HG03095 (cell line): ENCODE data around the gene PBX1.

ENCODE experiments used
- ATAC-seq: cut with Tn5 transposase; IDR thresholded peaks from one replicate; pipeline ENCODE4 v1.9.1; 2021; ENCODE audit warnings: moderate library complexity; ENCODE audit not compliant: unreplicated experiment

PBX1 gene

DNA sequence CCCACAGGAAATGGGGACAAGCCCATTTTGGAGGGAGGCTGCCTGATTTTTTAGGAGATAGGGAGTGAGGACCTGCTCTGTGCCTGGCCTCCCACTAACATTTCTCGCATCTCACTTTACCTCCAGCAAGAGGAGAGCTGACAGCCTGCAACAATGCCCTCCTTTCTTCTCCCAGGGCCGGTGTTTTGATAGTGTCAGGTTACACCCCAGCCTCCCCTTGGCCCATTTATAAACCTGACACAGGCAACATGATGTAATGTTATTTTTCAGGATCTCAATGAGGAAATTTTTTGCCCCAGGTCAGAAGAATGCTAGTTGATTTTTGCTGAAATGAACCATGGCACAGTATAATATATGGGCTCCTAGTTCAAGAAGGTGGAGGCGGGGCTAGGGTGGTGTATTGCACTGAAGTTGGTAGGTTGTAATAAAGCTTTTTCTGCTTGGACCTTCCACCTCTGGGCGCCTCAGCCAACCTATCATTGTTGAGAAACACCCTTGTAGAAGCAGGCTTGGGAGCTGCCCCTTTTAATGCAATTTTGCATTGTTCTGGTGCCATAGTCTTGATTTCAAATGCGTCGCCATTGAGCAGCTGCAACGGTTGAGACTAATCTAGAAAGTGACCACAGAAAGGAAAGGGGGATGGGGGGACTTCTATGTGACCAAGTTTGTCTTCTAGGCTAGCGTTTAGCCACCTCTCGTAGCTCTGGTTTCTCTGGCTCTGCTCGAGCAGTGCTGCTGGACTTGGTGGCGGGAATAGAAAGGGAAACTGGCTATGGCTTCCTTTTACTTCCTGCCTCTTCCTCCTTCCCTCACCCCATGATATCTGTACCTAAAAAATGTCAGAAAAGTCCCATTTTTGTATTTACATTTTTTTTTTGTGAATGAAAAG lies 53.0 kb downstream of the PBX1 start:
- ATAC-seq, result no peak

DNA sequence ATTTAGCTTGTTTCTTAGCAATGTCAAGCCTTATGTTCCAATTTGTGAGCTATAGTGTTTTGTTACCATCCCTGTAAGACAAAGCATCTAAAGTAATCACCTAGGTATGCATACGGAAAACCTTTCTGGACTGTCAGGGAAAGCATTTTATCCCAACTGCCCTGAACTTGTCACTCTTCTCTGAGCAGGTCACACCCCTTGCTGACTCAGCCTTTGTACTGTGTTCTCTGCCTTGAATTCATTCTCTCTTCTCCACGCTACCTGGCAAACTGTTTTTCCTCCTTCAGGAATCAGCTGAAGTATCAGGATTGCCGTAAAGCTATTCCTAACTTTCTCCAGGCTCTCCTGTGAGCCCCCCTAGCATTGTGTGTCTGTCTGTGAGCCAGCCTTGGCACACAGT lies 54.2 kb downstream of the PBX1 start:
- ATAC-seq, result no peak

DNA sequence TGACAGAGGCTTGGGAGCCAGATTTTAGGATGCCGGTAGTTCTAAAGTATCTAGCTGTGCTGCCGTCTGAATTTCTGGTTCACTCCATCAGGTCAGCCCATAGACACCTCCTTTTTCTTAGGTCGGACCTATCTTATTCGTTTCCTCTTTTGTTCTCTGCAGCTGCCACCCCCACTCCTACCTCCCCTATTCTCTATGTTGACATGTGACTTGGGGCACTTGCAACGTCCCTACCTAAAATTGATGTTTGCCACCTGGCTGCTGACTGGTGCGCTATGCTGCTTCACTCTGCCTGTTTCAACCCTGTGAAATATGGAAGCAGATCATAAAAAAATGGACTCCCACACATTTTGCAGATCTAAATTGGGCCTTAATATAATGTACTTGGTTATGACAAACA lies 55.3 kb downstream of the PBX1 start:
- no peak for ATAC-seq

DNA sequence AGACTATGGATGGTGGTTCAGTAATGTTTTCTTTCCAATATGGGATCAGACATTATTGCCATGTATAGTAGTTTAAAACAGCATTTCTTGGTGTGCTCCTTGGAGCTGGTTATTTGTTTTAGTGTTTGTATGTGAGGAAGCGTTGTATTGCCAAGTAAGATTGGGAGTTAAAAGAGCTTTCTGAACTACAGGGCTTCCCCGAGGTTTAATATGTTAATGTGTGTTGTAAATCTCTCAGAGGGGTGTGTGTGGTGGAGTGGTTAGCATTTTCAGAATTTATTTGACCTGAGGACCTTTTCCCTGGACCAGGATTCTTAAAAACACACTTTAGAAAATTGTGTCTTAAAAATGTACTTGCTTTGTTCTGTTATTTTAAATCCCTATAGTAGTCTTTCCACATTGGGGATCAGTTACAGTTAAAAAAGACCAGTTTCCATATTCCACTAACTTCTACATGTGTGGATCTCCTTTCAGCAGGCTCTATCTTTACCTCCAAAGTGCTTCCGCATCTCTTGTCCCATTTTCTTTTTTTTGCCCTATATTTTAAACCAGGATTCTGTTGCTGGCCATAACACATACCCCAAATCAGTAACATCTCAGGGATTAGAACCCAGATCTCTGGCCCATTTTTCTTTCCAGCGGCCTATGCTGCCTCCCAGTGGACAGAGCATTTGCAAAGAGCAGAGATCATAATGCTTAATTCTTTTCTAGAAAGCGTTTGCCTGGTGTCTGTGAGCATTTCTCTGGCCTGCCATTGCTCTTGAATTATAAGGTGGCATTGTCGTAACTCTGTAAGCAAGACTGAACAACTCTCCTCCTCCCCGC lies 58.6 kb downstream of the PBX1 start:
- ATAC-seq, result no peak

DNA sequence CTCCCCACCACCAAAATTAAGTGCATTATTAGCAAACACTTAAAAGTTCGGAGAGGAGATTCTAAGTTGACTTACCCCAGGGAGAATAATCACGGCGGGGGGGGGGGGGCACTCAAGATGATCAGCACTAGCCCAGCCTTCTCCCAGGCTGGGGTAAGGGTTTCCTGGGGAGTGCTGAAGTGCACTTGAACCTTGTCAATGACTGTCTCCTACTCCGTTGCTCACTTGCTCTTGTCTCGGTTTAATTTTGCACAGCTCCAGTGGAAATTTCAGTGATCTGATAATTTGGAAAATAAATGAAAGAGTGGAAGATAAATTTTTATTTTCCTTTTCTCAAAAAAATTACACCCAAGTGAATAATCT lies 59.2 kb downstream of the PBX1 start:
- no peak for ATAC-seq

DNA sequence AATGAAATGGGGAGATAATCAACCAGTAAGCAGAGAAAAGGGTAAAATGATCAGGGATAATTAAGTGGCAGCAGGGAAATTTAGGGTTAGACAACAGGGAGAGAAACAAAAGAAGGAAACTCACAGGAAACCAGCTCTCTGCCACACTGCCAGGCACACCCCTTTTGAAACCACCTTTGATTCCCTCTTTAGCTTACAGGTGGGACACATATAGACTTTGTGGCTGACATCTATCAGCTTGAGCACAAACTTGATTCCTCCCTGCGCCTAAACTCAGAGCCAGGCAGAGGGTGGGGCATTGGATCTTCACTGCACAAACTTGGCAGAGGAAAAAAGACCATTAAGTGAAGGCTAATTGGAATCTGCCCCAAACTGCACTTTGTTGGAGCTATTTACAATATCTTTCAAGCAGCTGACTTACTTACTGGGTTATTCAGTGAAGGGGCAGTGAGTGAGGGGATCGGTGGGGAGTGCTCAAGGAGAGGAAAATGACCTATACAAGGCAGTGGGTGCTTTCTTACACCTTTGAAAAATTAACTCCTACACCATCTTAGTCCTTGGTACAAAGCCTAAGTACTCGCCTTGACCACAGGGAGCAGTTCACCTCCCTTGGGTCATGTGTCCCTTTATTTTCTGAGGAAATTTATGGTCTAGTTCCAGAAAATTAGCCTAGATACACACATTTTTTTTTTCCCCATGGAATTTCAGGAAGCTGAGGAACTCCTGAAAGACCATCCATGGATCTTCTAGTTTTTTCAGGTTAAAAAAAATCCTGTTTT lies 60.2 kb downstream of the PBX1 start:
- ATAC-seq, result no peak

DNA sequence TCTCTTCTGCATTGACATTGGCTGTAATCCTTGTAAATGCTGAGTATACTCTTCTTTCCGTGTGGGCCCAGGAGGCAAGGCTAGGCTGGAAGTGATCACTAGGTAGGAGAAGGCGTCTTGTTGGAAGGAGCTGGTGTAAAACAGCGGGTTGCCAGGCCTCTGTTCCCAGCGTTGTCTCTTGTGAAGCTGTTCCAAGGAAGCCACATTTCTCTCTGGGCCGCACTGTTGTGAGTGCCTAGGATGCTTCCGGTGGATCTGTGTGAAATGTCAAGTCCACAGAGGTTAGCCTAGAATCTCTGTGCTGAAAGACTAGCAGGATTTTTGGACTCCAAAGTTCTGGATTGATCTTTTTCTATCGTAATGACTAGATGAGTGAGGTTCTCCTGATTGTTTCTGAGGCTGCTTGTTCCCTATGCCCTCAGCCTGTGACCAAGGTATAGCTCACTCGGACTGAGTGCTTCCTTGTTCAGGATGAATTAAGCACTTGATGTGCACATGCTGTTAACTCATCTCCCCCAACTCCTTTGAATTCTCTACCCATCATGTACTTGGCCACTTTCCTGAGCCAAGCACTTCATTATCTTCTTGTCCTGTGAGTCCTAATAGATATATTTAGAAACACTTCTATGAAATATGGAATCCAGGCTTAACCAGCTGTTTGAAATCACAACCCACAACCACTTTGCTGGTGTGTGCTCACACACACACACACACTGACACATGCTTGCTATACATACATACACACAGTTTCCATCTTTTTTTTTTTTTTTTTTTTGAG lies 63.3 kb downstream of the PBX1 start:
- ATAC-seq, result no peak

DNA sequence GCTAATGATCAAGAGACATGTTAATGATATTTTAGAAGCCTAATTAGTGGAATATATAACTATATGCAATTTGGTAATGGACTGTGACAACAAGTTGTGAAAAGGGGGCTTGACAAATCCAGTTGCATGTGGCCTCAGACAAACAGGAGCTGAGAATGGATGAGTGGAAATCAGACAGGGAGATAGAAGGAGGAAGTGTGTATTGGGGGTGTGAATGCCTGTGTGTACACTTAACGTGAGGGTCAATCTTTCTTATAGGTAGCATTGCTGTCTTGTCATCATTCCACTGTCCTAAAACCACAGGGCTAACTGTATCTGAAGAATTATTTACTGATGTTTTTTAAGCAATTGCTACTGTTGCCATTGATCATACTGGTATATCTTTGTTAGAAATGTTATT lies 64.8 kb downstream of the PBX1 start:
- ATAC-seq, result no peak

DNA sequence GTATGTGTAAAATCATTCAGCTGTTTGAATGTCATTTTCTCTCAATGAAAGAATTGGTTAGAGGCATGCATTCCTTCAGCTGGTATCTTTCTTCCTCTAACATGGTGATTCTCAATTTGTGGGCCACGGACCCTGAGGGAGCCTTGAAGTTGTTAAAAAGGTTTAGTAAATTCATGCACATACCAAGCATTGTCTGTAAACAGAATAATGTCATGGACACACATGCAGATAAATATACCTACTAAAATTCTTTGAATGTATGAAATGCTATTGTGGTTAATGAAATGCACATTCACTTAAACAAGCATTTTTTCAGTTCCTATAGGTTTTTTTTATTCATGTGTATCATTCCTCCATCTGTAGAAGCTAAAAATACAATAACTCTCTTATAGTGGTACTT lies 65.4 kb downstream of the PBX1 start:
- ATAC-seq, result no peak

DNA sequence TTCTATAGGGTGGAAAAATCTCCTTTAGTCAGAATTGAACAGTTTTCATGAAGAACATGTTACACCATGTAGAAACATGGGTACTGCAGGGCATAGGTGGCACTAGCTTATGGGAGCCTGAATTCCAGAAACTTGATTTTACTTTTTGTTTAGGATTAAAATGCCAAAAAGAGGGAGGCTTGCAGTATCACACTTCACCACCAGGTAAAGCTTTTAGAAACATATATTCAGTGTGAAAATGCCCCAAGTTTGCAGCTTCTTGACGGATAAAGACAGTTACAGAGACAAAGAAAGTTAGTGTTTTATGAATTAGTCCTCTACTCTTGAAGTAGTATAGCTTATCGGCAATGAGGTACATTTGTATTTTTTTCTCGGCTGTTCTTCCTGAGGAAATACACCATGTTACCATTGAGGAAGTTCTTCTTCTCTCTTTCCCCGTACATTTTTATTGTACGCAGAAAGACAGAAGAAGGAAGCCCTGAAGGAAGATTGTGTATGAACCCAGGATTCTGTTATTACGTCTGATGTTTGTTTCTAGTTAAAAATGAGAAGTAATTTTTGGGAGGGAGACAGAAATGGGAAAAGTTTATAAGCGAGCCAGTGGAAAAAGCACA lies 66.1 kb downstream of the PBX1 start:
- ATAC-seq, result no peak

DNA sequence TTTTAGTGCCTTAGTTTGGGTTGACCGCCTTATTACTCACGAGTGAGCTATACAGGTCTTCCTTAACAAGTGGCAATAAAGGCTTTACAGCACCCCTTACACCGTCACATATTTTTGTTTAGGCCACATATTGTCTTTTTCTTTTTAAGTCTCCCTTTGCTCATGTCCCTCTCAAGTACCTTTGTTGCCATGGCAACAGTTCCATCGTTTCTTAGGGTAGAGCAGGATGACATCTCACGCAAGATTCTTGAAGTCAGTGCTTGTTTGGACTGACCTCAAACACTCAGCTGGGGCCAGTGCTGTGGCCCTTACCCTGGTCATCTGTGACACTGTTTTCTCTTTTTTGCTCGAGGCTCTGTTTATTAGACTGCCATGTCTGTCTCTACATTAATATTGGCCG lies 69.8 kb downstream of the PBX1 start:
- no peak for ATAC-seq

DNA sequence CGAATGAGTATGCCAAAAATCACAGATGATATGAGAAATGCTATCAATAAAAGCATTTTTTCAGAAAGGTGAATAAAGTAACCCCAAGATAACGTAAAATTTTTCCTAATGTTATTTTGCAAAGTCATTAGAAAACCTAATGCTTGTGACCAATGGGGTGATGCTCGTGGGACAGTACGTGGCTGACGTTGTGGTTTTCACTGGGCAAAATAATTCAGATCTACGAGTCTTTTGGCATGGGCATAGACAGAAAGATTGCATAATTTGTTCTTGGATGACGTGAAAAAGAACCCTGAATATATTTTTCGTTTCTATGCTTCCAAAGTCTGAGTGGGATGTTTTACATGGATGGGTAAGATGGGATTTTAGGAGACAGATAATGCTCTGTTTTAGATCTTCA lies 71.0 kb downstream of the PBX1 start:
- ATAC-seq, result no peak

DNA sequence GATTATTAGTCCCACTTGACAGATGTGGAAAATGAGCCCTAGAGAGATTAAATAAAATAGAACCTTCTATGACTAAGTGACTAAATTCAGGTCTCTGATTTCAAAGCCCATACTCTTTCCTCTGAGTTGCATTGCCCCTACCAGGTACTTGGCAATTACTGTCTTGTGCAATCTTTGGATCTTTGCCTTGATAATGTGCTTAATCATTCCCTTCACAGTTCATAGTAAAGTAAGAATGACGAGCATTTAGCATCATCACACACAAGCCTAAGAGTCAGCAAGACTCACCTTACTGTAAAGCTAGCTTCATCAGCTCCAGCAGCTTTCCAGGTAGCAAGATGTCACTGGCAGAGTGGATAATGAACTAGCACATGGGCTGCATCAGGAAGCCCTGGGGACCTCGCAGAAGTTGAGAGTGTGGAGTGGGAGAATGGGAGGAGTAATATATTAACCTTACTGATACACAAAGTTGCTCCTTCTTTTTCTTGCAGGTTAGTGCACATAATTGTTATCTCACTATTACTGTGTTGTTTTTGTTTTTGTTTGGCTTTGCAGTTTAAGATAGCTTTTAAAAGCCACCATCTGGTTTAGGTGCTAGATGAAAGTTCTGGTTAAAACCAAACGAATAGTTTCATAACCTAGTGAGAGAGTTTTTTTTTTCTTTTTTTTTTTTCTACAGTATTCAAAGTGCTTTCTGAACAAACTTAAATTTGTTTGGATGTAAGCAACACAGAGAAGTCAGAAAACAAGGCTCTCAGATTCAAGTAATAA lies 71.8 kb downstream of the PBX1 start:
- ATAC-seq, result no peak

DNA sequence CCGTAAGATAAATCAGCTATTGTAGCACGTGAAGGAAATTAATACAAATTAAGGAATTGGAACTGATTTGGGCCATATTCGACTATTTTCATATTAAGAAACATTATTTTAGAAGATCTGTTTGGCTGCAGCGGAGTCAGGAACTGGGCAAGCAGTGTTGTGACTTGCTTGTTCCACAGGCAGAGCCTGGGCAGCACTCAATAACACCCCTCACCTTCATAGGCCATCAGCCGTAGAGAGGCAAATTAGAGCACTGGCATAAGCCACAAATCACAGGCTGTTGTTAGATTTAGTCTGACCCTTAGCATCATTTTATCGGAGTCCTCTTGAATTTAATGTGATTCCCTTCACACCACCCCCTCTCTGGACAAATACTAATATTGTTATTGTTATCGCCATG lies 72.8 kb downstream of the PBX1 start:
- ATAC-seq, result no peak

DNA sequence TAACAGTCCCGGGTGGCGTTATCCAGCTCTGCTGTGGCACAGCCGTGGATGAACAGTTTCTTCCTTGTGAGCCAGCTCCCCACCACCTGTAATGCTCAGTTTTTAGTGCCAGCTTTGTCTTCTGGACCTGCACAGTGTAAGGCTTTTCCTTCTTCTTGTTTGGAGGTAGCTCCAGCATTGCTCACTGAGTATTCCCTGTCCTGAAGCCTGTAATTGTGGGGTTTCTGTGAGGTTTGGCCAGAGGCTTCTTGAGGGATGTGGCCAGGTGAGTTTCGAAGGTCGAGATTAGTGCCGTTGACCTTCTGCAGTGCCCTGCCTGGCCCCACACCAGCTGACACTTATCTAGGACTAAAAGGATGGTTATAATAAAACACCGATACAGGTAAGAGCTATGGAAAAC lies 75.0 kb downstream of the PBX1 start:
- ATAC-seq, result no peak

DNA sequence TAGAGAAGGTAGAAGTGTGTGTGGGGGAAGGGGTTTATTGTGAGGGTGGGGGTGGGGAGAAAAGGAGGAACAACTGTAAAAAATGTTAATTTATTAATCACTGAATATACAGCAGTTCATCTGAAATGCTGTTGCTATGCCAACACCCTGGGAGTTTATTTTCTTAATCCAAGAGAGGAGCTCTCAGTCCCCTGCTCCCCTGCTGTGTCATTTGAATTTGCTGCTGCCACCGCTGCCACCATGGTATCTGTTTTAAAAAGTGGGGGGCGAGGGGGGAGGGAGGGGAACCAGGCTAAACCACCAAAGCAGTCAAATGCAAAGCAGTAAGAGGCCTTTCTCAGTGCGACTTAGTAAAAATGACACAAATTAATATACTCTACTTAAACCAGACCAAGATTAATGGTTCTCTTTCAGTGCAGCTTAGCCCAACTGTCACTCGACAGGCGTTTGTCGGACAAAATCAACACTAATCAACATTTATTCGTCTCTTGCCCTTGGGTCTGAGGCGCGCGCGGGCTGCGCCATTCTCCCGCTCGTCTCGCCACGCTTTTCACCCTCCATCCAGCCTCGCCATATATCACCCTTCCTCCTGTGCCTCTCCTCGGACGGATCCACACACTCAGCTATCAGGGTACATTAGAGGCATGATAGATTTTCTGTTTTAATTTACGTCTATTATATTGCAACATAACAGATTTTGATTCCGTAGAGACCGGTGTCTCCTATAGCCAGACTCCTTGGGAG lies 76.2 kb downstream of the PBX1 start:
- no peak for ATAC-seq

DNA sequence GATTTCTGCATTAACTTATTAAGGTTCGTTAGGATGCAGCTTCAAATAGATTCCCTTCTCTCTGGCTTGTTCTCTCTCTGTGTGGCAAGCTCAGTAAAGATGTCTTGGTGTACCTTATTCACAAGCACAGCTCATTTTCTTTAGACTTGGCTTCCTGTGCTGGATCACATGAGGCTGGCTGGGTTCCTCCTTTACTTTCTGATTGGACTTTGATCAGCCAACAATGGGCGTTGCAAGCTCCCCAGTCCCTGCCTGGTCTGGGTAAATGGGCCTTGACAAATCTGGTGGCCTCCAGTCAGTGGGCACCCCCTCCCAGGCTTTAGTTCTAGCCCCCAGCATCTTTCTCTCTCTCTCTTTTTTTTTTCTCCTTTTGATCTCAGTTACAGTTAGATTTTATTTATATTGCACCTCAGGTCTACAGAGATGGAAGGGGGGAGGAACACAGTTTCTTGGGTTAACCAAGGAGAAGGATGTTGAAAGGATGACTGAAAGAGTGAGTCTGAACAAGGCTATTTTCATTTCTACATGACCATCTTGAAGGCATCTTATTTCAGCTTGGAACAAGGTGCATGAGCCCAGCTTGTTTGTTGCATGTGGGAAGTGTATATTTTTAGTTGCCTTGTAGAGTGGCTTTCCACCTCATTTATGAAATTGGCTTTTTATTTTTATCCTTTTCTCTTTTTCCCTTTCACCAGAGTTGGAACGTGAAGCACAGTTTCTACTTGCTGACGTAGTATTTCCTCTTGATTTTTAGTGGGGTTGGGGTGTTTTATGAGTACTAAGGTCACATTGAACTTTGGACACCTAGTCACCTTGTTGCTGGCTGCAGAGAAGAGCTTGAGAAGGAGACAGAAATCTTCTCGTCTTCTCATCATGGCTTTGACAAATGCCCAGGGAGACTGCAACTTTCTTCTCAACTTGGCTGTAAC lies 77.1 kb downstream of the PBX1 start:
- no peak for ATAC-seq

DNA sequence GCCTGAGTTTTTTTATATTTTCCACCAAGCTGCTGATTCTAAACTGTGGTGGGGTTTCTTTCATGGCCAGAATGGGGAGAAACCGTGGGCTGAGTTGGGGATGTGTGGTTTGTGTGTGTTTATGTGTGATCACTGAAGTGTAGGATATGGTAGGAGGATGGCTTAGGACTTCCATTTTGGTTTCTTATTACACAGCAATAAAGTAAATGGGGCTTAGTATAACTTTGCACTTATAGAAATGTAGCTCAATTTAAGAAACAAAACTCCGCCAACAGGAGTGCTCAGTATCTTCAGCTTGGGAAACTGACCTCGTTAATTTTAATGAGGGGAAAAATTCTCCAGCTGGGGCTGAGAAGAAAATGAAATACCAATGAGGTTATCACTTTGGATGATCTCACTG lies 77.8 kb downstream of the PBX1 start:
- no peak for ATAC-seq
